IPS-18c (cell line): Measurements from ENCODE around the gene TAS2R10.
"Not testable (repeated sequence)": the region's sequence is repeated elsewhere in the genome, so short reads cannot be mapped to it uniquely, and the experiment has no call there.

ENCODE experiments used
- H3K4me3 ChIP-seq: 2 replicates; pipeline ENCODE4 v1.7.0; 2013; ENCODE audit warnings: low read depth, mild to moderate bottlenecking, low read length, moderate library complexity; ENCODE audit not compliant: insufficient read depth
- H3K9me3 ChIP-seq: one replicate; pipeline ENCODE4 v1.6.1; 2013; ENCODE audit warnings: mild to moderate bottlenecking, low read length, moderate library complexity; ENCODE audit not compliant: control insufficient read depth, insufficient read depth

Gene TAS2R10

GRCh38 chr12:10802587-10802986 is 23.6 kb downstream of the TAS2R10 start, which contains the start of gene TAS2R7:
Gene TAS2R7 (minus strand): TSS chr12:10802627. CDS start chr12:10802570, 57 bp downstream.
- H3K4me3 ChIP-seq = no peak within 1 kb of the TSS
- H3K9me3 ChIP-seq = no peaks in the 10 kb centered on the region

DNA sequence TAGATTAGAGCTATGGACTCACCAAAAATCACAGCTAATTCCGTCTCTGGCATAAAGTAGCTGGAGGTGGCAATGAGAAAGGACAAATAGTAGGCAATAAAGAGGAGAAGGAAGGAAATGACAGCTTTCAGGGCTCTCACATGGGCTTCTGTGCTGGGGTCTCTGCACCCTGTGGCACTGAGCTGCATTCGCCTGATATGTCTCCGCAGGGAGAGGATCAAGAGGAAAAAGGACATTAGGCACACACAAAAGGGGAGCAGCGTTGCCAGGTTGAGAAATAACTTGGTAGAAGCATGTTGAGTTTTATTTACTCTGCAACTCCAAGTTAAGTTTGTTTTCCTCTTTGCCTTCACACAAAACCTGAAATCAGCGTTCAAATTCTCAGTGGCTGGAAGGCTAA is 24.4 kb downstream of the TAS2R10 start:
- H3K9me3 ChIP-seq = no peaks in the 10 kb centered on the region
- no peak overlapping the region for H3K4me3 ChIP-seq

- Histone ChIP-seq H3K4me3 (no peak overlapping the region), H3K9me3 (no peaks in the 10 kb centered on the region)
These were observed 31.9 kb downstream of the TAS2R10 start for GRCh38 chr12:10794222-10794621.

DNA sequence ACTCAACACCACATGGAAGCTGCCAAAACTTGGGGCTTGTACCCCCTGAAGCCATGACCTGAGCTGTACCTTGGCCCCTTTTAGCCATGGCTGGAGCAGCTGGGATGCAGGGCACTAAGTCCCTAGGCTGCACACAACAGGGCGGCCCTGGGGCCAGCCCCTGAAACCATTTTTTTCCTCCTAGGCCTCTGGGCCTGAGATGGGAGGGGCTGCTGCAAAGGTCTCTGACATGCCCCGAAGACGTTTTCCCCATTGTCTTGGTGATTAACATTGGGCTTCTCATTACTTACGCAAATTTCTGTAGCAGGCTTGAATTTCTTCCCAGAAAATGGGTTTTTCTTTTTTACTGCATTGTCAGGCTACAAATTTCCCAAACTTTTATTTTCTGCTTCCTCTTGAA is 34.4 kb downstream of the TAS2R10 start:
- H3K9me3 ChIP-seq, H3K4me3 ChIP-seq: not testable (repeated sequence)

GRCh38 chr12:10783252-10783651 is 42.9 kb downstream of the TAS2R10 start:
- Histone ChIP-seq H3K9me3 (no peaks in the 10 kb centered on the region), H3K4me3 (no peak overlapping the region)

GRCh38 chr12:10779103-10779502 is 47.1 kb downstream of the TAS2R10 start:
- H3K9me3 ChIP-seq = no peaks in the 10 kb centered on the region
- H3K4me3 ChIP-seq = no peak overlapping the region
